ENCODE measurements around the gene COA3. TPM values are rescaled to one million over a fixed set of nuclear protein-coding genes. Genes with fewer than 3 reads are reported as not detected.
"Not testable (repeated sequence)": the region's sequence is repeated elsewhere in the genome, so short reads cannot be mapped to it uniquely, and the experiment has no call there.

The COA3 gene
- polyA plus RNA-seq, 2 donors = 89.9 to 185 TPM

GRCh38 chr17:42774066-42774745, 24.3 kb downstream of the COA3 start:
- Histone ChIP-seq H3K36me3 (ENCODE audit: control insufficient read depth in 2 of 2, insufficient read depth in 2 of 2, low read length in 1 of 2) (peaks cover 5 to 13% of the 10 kb centered on the region in 2 donors), H3K27ac (ENCODE audit: low read depth in 2 of 2, low read length in 1 of 2) (peak overlapping the region in 1 of 2 donors; percentile 89), H3K4me3 (ENCODE audit: low read depth in 1 of 2, low read length in 2 of 2) (peak overlapping the region; percentile 96 to 98), H3K9me3 (ENCODE audit: control insufficient read depth in 2 of 2, insufficient read depth in 1 of 2, low read depth in 1 of 2, low read length in 1 of 2) (no peaks in the 10 kb centered on the region), H3K4me1 (ENCODE audit: control insufficient read depth in 2 of 2, insufficient read depth in 2 of 2, low read length in 1 of 2) (peaks cover 0 to 2% of the 10 kb centered on the region in 2 donors), H3K27me3 (ENCODE audit: control insufficient read depth in 1 of 2, insufficient read depth in 2 of 2, low read length in 2 of 2) (no peaks in the 10 kb centered on the region)
- 62 to 73% methylated on average over 3 of the region's 3 CpGs for WGBS, 2 donors

- Histone ChIP-seq H3K27me3 (ENCODE audit: control insufficient read depth in 1 of 2, insufficient read depth in 2 of 2, low read length in 2 of 2) (no peaks in the 10 kb centered on the region), H3K36me3 (ENCODE audit: control insufficient read depth in 2 of 2, insufficient read depth in 2 of 2, low read length in 1 of 2) (peaks cover under 1 to 7% of the 10 kb centered on the region in 2 donors), H3K4me3 (ENCODE audit: low read depth in 1 of 2, low read length in 2 of 2) (peak within 1 kb of the TSS; percentile 96 to 98), H3K9me3 (ENCODE audit: control insufficient read depth in 2 of 2, insufficient read depth in 1 of 2, low read depth in 1 of 2, low read length in 1 of 2) (no peaks in the 10 kb centered on the region), H3K4me1 (ENCODE audit: control insufficient read depth in 2 of 2, insufficient read depth in 2 of 2, low read length in 1 of 2) (peaks cover 0 to 2% of the 10 kb centered on the region in 2 donors), H3K27ac (ENCODE audit: low read depth in 2 of 2, low read length in 1 of 2) (peak within 1 kb of the TSS; percentile 89 to 96)
- WGBS, 2 donors = 0 to 1% methylated on average over 39 of the region's 39 CpGs
Measured at GRCh38 chr17:42773290-42774035, 25.0 kb downstream of the COA3 start, which contains the start of gene VPS25. Gene VPS25 (plus strand): TSS chr17:42773449. CDS start chr17:42773476, 27 bp downstream.

- H3K27me3 ChIP-seq (ENCODE audit: control insufficient read depth in 1 of 2, insufficient read depth in 2 of 2, low read length in 2 of 2) = no peaks in the 10 kb centered on the region
- H3K4me1 ChIP-seq (ENCODE audit: control insufficient read depth in 2 of 2, insufficient read depth in 2 of 2, low read length in 1 of 2) = peaks cover 0 to 2% of the 10 kb centered on the region in 2 donors
- whole genome bisulfite sequencing, 2 donors = 3 to 4% methylated on average over 3 of the region's 3 CpGs
- H3K27ac ChIP-seq (ENCODE audit: low read depth in 2 of 2, low read length in 1 of 2) = peak overlapping the region; percentile 89 to 96
- peak overlapping the region; percentile 96 to 98 for H3K4me3 ChIP-seq (ENCODE audit: low read depth in 1 of 2, low read length in 2 of 2)
- no peaks in the 10 kb centered on the region for H3K9me3 ChIP-seq (ENCODE audit: control insufficient read depth in 2 of 2, insufficient read depth in 1 of 2, low read depth in 1 of 2, low read length in 1 of 2)
- H3K36me3 ChIP-seq (ENCODE audit: control insufficient read depth in 2 of 2, insufficient read depth in 2 of 2, low read length in 1 of 2) = peaks cover 0 to 7% of the 10 kb centered on the region in 2 donors
Measured at GRCh38 chr17:42772945-42773289, 25.6 kb downstream of the COA3 start.

- not testable (repeated sequence) for H3K36me3 ChIP-seq (ENCODE audit: control insufficient read depth in 2 of 2, insufficient read depth in 2 of 2, low read length in 1 of 2); H3K27ac ChIP-seq (ENCODE audit: low read depth in 2 of 2, low read length in 1 of 2); H3K9me3 ChIP-seq (ENCODE audit: control insufficient read depth in 2 of 2, insufficient read depth in 1 of 2, low read depth in 1 of 2, low read length in 1 of 2); H3K4me1 ChIP-seq (ENCODE audit: control insufficient read depth in 2 of 2, insufficient read depth in 2 of 2, low read length in 1 of 2); H3K4me3 ChIP-seq (ENCODE audit: low read depth in 1 of 2, low read length in 2 of 2); H3K27me3 ChIP-seq (ENCODE audit: control insufficient read depth in 1 of 2, insufficient read depth in 2 of 2, low read length in 2 of 2)
- 73 to 75% methylated on average over 10 of the region's 10 CpGs for WGBS, 2 donors
Measured at GRCh38 chr17:42769964-42770363, 28.5 kb downstream of the COA3 start.

GRCh38 chr17:42768006-42768405, 30.5 kb downstream of the COA3 start:
- 68 to 75% methylated on average over 9 of the region's 9 CpGs for WGBS, 2 donors
- H3K4me3 ChIP-seq (ENCODE audit: low read depth in 1 of 2, low read length in 2 of 2); H3K4me1 ChIP-seq (ENCODE audit: control insufficient read depth in 2 of 2, insufficient read depth in 2 of 2, low read length in 1 of 2); H3K36me3 ChIP-seq (ENCODE audit: control insufficient read depth in 2 of 2, insufficient read depth in 2 of 2, low read length in 1 of 2); H3K27me3 ChIP-seq (ENCODE audit: control insufficient read depth in 1 of 2, insufficient read depth in 2 of 2, low read length in 2 of 2); H3K27ac ChIP-seq (ENCODE audit: low read depth in 2 of 2, low read length in 1 of 2); H3K9me3 ChIP-seq (ENCODE audit: control insufficient read depth in 2 of 2, insufficient read depth in 1 of 2, low read depth in 1 of 2, low read length in 1 of 2): not testable (repeated sequence)

GRCh38 chr17:42767512-42767911, 31.0 kb downstream of the COA3 start:
- H3K36me3 ChIP-seq (ENCODE audit: control insufficient read depth in 2 of 2, insufficient read depth in 2 of 2, low read length in 1 of 2) = no peaks in the 10 kb centered on the region
- no peaks in the 10 kb centered on the region for H3K9me3 ChIP-seq (ENCODE audit: control insufficient read depth in 2 of 2, insufficient read depth in 1 of 2, low read depth in 1 of 2, low read length in 1 of 2)
- no peaks in the 10 kb centered on the region for H3K27me3 ChIP-seq (ENCODE audit: control insufficient read depth in 1 of 2, insufficient read depth in 2 of 2, low read length in 2 of 2)
- H3K27ac ChIP-seq (ENCODE audit: low read depth in 2 of 2, low read length in 1 of 2) = no peak overlapping the region
- no peak overlapping the region for H3K4me3 ChIP-seq (ENCODE audit: low read depth in 1 of 2, low read length in 2 of 2)
- no peaks in the 10 kb centered on the region for H3K4me1 ChIP-seq (ENCODE audit: control insufficient read depth in 2 of 2, insufficient read depth in 2 of 2, low read length in 1 of 2)

- WGBS, 2 donors = 79 to 84% methylated on average over 6 of the region's 6 CpGs
- H3K9me3 ChIP-seq (ENCODE audit: control insufficient read depth in 2 of 2, insufficient read depth in 1 of 2, low read depth in 1 of 2, low read length in 1 of 2) = no peaks in the 10 kb centered on the region
- H3K27me3 ChIP-seq (ENCODE audit: control insufficient read depth in 1 of 2, insufficient read depth in 2 of 2, low read length in 2 of 2) = peaks cover 0 to 3% of the 10 kb centered on the region in 2 donors
- H3K4me3 ChIP-seq (ENCODE audit: low read depth in 1 of 2, low read length in 2 of 2) = no peak overlapping the region
- H3K27ac ChIP-seq (ENCODE audit: low read depth in 2 of 2, low read length in 1 of 2) = no peak overlapping the region
- no peaks in the 10 kb centered on the region for H3K36me3 ChIP-seq (ENCODE audit: control insufficient read depth in 2 of 2, insufficient read depth in 2 of 2, low read length in 1 of 2)
- no peaks in the 10 kb centered on the region for H3K4me1 ChIP-seq (ENCODE audit: control insufficient read depth in 2 of 2, insufficient read depth in 2 of 2, low read length in 1 of 2)
Measured at GRCh38 chr17:42766124-42766523, 32.4 kb downstream of the COA3 start.

- Histone ChIP-seq H3K27ac (ENCODE audit: low read depth in 2 of 2, low read length in 1 of 2) (peak overlapping the region; percentile 24 to 31), H3K4me3 (ENCODE audit: low read depth in 1 of 2, low read length in 2 of 2) (peak overlapping the region; percentile 41 to 43), H3K36me3 (ENCODE audit: control insufficient read depth in 2 of 2, insufficient read depth in 2 of 2, low read length in 1 of 2) (no peaks in the 10 kb centered on the region), H3K27me3 (ENCODE audit: control insufficient read depth in 1 of 2, insufficient read depth in 2 of 2, low read length in 2 of 2) (peaks cover 0 to 3% of the 10 kb centered on the region in 2 donors), H3K4me1 (ENCODE audit: control insufficient read depth in 2 of 2, insufficient read depth in 2 of 2, low read length in 1 of 2) (no peaks in the 10 kb centered on the region), H3K9me3 (ENCODE audit: control insufficient read depth in 2 of 2, insufficient read depth in 1 of 2, low read depth in 1 of 2, low read length in 1 of 2) (no peaks in the 10 kb centered on the region)
- WGBS, 2 donors = 45 to 48% methylated on average over 11 to 12 of the region's 12 CpGs
Measured at GRCh38 chr17:42761638-42762037, 36.9 kb downstream of the COA3 start.

- Histone ChIP-seq H3K27ac (ENCODE audit: low read depth in 2 of 2, low read length in 1 of 2) (peak within 1 kb of the TSS; percentile 24 to 31), H3K4me3 (ENCODE audit: low read depth in 1 of 2, low read length in 2 of 2) (peak within 1 kb of the TSS; percentile 41 to 43), H3K4me1 (ENCODE audit: control insufficient read depth in 2 of 2, insufficient read depth in 2 of 2, low read length in 1 of 2) (no peaks in the 10 kb centered on the region), H3K27me3 (ENCODE audit: control insufficient read depth in 1 of 2, insufficient read depth in 2 of 2, low read length in 2 of 2) (peaks cover 0 to 3% of the 10 kb centered on the region in 2 donors), H3K9me3 (ENCODE audit: control insufficient read depth in 2 of 2, insufficient read depth in 1 of 2, low read depth in 1 of 2, low read length in 1 of 2) (no peaks in the 10 kb centered on the region), H3K36me3 (ENCODE audit: control insufficient read depth in 2 of 2, insufficient read depth in 2 of 2, low read length in 1 of 2) (no peaks in the 10 kb centered on the region)
- WGBS, 2 donors = 3 to 4% methylated on average over 53 to 92 of the region's 92 CpGs
Measured at GRCh38 chr17:42760652-42761581, 37.6 kb downstream of the COA3 start, which contains the start of gene RAMP2. Gene RAMP2 (plus strand): TSS chr17:42761227. CDS start chr17:42761262, 35 bp downstream.

Data from esophagus (tissue), 2 donors.